Stimulated activated CD8-positive, alpha-beta memory T cell treated with anti-CD3 and anti-CD28 coated beads, Interleukin-2, amount 100 ng/mL, for 1 hour (primary cell): ENCODE results near the gene REPIN1.

ENCODE experiments used
- DNase-seq, 2 donors: peaks; one replicate each; pipeline ENCODE4 v3.0.0-alpha.2; 2020; ENCODE audit warnings: low read depth in 2 of 2

REPIN1 gene

GRCh38 chr7:150360363-150361058 is 8.1 kb upstream of the REPIN1 start:
- DNase-seq: no peak

- no peak for DNase-seq
Measured at GRCh38 chr7:150361402-150361801, 7.2 kb upstream of the REPIN1 start.

GRCh38 chr7:150361807-150362621 is 6.6 kb upstream of the REPIN1 start:
- no peak for DNase-seq

GRCh38 chr7:150363370-150363769 is 5.3 kb upstream of the REPIN1 start:
- DNase-seq: no peak

- DNase-seq: no peak
Measured at GRCh38 chr7:150363872-150364271, 4.8 kb upstream of the REPIN1 start.

GRCh38 chr7:150365194-150365593 is 3.4 kb upstream of the REPIN1 start:
- DNase-seq: no peak

- no peak for DNase-seq
Measured at GRCh38 chr7:150365673-150366398, 2.8 kb upstream of the REPIN1 start.

GRCh38 chr7:150367677-150368095 is 936 bp upstream of the REPIN1 start:
- no peak for DNase-seq

- peak in 1 of 2 donors; percentile 42 for DNase-seq
Measured at GRCh38 chr7:150368884-150369747, 494 bp downstream of the REPIN1 start.

- no peak for DNase-seq
Measured at GRCh38 chr7:150369748-150370501, 1.3 kb downstream of the REPIN1 start.

GRCh38 chr7:150370612-150371071 is 2.0 kb downstream of the REPIN1 start:
- no peak for DNase-seq

GRCh38 chr7:150371131-150371995 is 2.7 kb downstream of the REPIN1 start:
- no peak for DNase-seq

- DNase-seq: no peak
Measured at GRCh38 chr7:150371996-150372270, 3.3 kb downstream of the REPIN1 start.

GRCh38 chr7:150372271-150373048 is 3.8 kb downstream of the REPIN1 start:
- no peak for DNase-seq

GRCh38 chr7:150373049-150373801 is 4.6 kb downstream of the REPIN1 start:
- no peak for DNase-seq

- no peak for DNase-seq
Measured at GRCh38 chr7:150374026-150374425, 5.4 kb downstream of the REPIN1 start.

GRCh38 chr7:150374472-150374871 is 5.8 kb downstream of the REPIN1 start:
- DNase-seq: no peak
